H1 (cell line): ENCODE data around the gene NUDT1. TPM values are rescaled to one million over a fixed set of nuclear protein-coding genes. Genes with fewer than 3 reads are reported as not detected.

Source experiments
- CTCF ChIA-PET: fragments of 300-600 bp; sonication (Branson Sonifier 250); formaldehyde crosslinking; loops from one replicate; lab custom pipeline; 2021; ENCODE audit not compliant: partially characterized antibody; lab: Charles Lee
- POLR2A ChIA-PET: fragments of 300-600 bp; sonication (Branson Sonifier 250); formaldehyde crosslinking; loops from one replicate; lab custom pipeline; 2021; ENCODE audit warnings: inconsistent platforms; ENCODE audit not compliant: partially characterized antibody; lab: Charles Lee
- DNase-seq, 2 experiments: peaks; one replicate each; pipeline versions ENCODE4 v3.0.0 to v3.0.0-alpha.2; 2010 to 2022; ENCODE audit warnings: low spot score in 2 of 2, low read depth in 1 of 2, mixed read lengths in 1 of 2
- FAIRE-seq: peaks from 2 replicates; lab custom pipeline; 2011; peaks lifted over from hg19 to GRCh38; lab: Jason Lieb, UNC
- H2AFZ ChIP-seq: 2 replicates; pipeline ENCODE4 v1.8.1; 2012; ENCODE audit warnings: low read length, inconsistent platforms
- H2AK5ac ChIP-seq: 2 replicates; pipeline ENCODE4 v1.6.1; 2013; ENCODE audit warnings: low read depth, low read length
- H2BK120ac ChIP-seq: replicated peaks from 2 replicates; pipeline ENCODE3; 2013; ENCODE audit warnings: low read depth, low read length, inconsistent platforms
- H2BK12ac ChIP-seq: 2 replicates; pipeline ENCODE4 v1.6.1; 2013; ENCODE audit warnings: low read depth, low read length
- H2BK15ac ChIP-seq: 2 replicates; pipeline ENCODE4 v1.6.1; 2013; ENCODE audit warnings: low read length
- H2BK20ac ChIP-seq: 2 replicates; pipeline ENCODE4 v1.6.1; 2013; ENCODE audit warnings: low read length
- H2BK5ac ChIP-seq: 2 replicates; pipeline ENCODE4 v1.6.1; 2013; ENCODE audit warnings: low read depth, low read length
- H3K14ac ChIP-seq: 2 replicates; pipeline ENCODE4 v1.6.1; 2013; ENCODE audit warnings: inconsistent platforms; ENCODE audit not compliant: insufficient read length
- H3K18ac ChIP-seq: 2 replicates; pipeline ENCODE4 v1.6.1; 2013; ENCODE audit warnings: low read length; ENCODE audit errors: extremely low read depth
- H3K23ac ChIP-seq: 2 replicates; pipeline ENCODE4 v1.6.1; 2013; ENCODE audit warnings: inconsistent platforms; ENCODE audit not compliant: insufficient read length
- H3K23me2 ChIP-seq: 2 replicates; pipeline ENCODE4 v1.6.1; 2013; ENCODE audit warnings: low read depth, low read length
- H3K27ac ChIP-seq: 2 replicates; pipeline ENCODE4 v1.6.1; 2011; ENCODE audit warnings: low read depth, low read length, inconsistent platforms
- H3K27me3 ChIP-seq, 4 experiments: replicated peaks in 1 of 4; 1 replicate in 1 of 4; 2 replicates in 3 of 4; pipeline versions ENCODE4 v1.6.1 to v1.8.1; 2011 to 2013; ENCODE audit warnings: low read length in 3 of 4, mild to moderate bottlenecking in 3 of 4, inconsistent platforms in 2 of 4, mixed read lengths in 2 of 4, moderate library complexity in 1 of 4; ENCODE audit not compliant: control insufficient read depth in 3 of 4, insufficient read depth in 3 of 4; ENCODE audit errors: extremely low read depth in 1 of 4
- H3K36me3 ChIP-seq, 4 experiments: 2 replicates each; pipeline versions ENCODE4 v1.6.1 to v1.8.1; 2011 to 2013; ENCODE audit warnings: mild to moderate bottlenecking in 4 of 4, low read length in 3 of 4, moderate library complexity in 2 of 4, control low read depth in 1 of 4, inconsistent platforms in 1 of 4; ENCODE audit not compliant: insufficient read depth in 4 of 4, control insufficient read depth in 2 of 4
- H3K4ac ChIP-seq: replicated peaks from 2 replicates; pipeline ENCODE3; 2013; ENCODE audit warnings: low read length, low read depth, mixed read lengths, inconsistent platforms; ENCODE audit not compliant: insufficient read length
- H3K4me1 ChIP-seq, 4 experiments: replicated peaks in 1 of 4; 1 replicate in 1 of 4; 2 replicates in 3 of 4; pipeline versions ENCODE4 v1.6.1 to v1.8.1; 2011 to 2013; ENCODE audit warnings: low read length in 3 of 4, inconsistent platforms in 2 of 4, mixed read lengths in 1 of 4; ENCODE audit not compliant: insufficient read depth in 4 of 4, control insufficient read depth in 3 of 4
- H3K4me2 ChIP-seq, 2 experiments: 2 replicates each; pipeline versions ENCODE4 v1.6.1 to v1.8.1; 2011 to 2013; ENCODE audit warnings: low read depth in 2 of 2, low read length in 2 of 2, control low read depth in 1 of 2, inconsistent platforms in 1 of 2, mild to moderate bottlenecking in 1 of 2; ENCODE audit not compliant: insufficient read depth in 1 of 2
- H3K4me3 ChIP-seq, 4 experiments: fragments of 200-600, 300-600 bp in 1 of 4; sonication (generic), shearing (Covaris generic), sonication (Bioruptor Twin) in 1 of 4; 2 replicates each; pipeline versions ENCODE4 v1.5.1 to v1.8.1; 2011 to 2016; ENCODE audit warnings: low read length in 4 of 4, low read depth in 3 of 4, control low read depth in 2 of 4, inconsistent platforms in 2 of 4, mild to moderate bottlenecking in 2 of 4, mixed read lengths in 1 of 4, moderate library complexity in 1 of 4; ENCODE audit not compliant: insufficient read depth in 2 of 4; ENCODE audit errors: extremely low read depth in 1 of 4
- H3K56ac ChIP-seq: replicated peaks from 2 replicates; pipeline ENCODE3; 2013; ENCODE audit warnings: low read depth, mild to moderate bottlenecking, mixed read lengths, low read length, inconsistent platforms; ENCODE audit not compliant: insufficient read length
- H3K79me1 ChIP-seq: 2 replicates; pipeline ENCODE4 v1.6.1; 2013; ENCODE audit warnings: low read depth, low read length, control low read depth
- H3K79me2 ChIP-seq, 2 experiments: 2 replicates each; pipeline versions ENCODE4 v1.6.1 to v1.8.1; 2012 to 2013; ENCODE audit warnings: low read length in 2 of 2, mild to moderate bottlenecking in 2 of 2, inconsistent platforms in 1 of 2; ENCODE audit not compliant: insufficient read depth in 2 of 2, control insufficient read depth in 1 of 2
- H3K9ac ChIP-seq, 4 experiments: replicated peaks in 1 of 4; 1 replicate in 1 of 4; 2 replicates in 3 of 4; pipeline versions ENCODE4 v1.6.1 to v1.8.1; 2011 to 2013; ENCODE audit warnings: low read depth in 3 of 4, low read length in 3 of 4, control low read depth in 2 of 4, mild to moderate bottlenecking in 2 of 4, moderate library complexity in 2 of 4, inconsistent platforms in 1 of 4; ENCODE audit errors: extremely low read depth in 1 of 4
- H3K9me3 ChIP-seq, 2 experiments: 2 replicates each; pipeline versions ENCODE4 v1.6.1 to v1.8.1; 2012 to 2013; ENCODE audit warnings: mild to moderate bottlenecking in 2 of 2, moderate library complexity in 2 of 2, control low read depth in 1 of 2, inconsistent platforms in 1 of 2, low read depth in 1 of 2, low read length in 1 of 2, mixed read lengths in 1 of 2; ENCODE audit not compliant: insufficient read depth in 2 of 2
- H4K20me1 ChIP-seq, 2 experiments: replicated peaks in 1 of 2; 2 replicates each; pipeline versions ENCODE3 to v1.8.1; 2011 to 2013; ENCODE audit warnings: inconsistent platforms in 2 of 2, low read length in 2 of 2, mild to moderate bottlenecking in 1 of 2; ENCODE audit not compliant: insufficient read depth in 2 of 2, control insufficient read depth in 1 of 2
- H4K5ac ChIP-seq: 2 replicates; pipeline ENCODE4 v1.6.1; 2013; ENCODE audit warnings: low read length, low read depth, mixed read lengths, inconsistent platforms; ENCODE audit not compliant: insufficient read length
- H4K8ac ChIP-seq: 2 replicates; pipeline ENCODE4 v1.8.0; 2013; ENCODE audit warnings: mild to moderate bottlenecking, moderate library complexity, low read length, inconsistent platforms; ENCODE audit not compliant: insufficient read depth; ENCODE audit errors: extremely low read depth
- H4K91ac ChIP-seq: replicated peaks from 2 replicates; pipeline ENCODE3; 2013; ENCODE audit warnings: low read length, mixed read lengths, inconsistent platforms; ENCODE audit not compliant: insufficient read length
- ASH2L ChIP-seq: fragments of 200-600, 300-600 bp; sonication (generic); IDR thresholded peaks from one replicate; pipeline ENCODE4 v1.7.1; 2017; ENCODE audit warnings: low read length
- BRCA1 ChIP-seq: IDR thresholded peaks from 2 replicates; pipeline ENCODE4 v1.6.1; 2012; ENCODE audit warnings: low read depth, low read length, improper control_type of control experiment
- CBX5 ChIP-seq: fragments of 300-800, 300-1000 bp; sonication (generic); IDR thresholded peaks from 2 replicates; pipeline ENCODE4 v1.7.1; 2016; ENCODE audit warnings: antibody characterized with exemption, low read length, low read depth
- EP300 ChIP-seq, 2 experiments: IDR thresholded peaks; 1 replicate in 1 of 2; 2 replicates in 1 of 2; pipeline ENCODE4 v1.6.1; 2011 to 2012; ENCODE audit warnings: low read depth in 2 of 2, low read length in 2 of 2, mild to moderate bottlenecking in 2 of 2, borderline replicate concordance in 1 of 2, inconsistent platforms in 1 of 2, moderate library complexity in 1 of 2
- FOSL1 ChIP-seq: IDR thresholded peaks from 2 replicates; pipeline ENCODE4 v1.6.1; 2011; ENCODE audit warnings: mild to moderate bottlenecking, low read depth, low read length, moderate library complexity; ENCODE audit not compliant: insufficient read depth
- GABPA ChIP-seq: IDR thresholded peaks from 2 replicates; pipeline ENCODE4 v1.6.1; 2011; ENCODE audit warnings: mild to moderate bottlenecking, low read length, moderate library complexity, borderline replicate concordance; ENCODE audit not compliant: insufficient read depth
- KDM1A ChIP-seq: fragments of 200-600, 300-600 bp; sonication (generic); IDR thresholded peaks from 2 replicates; pipeline ENCODE4 v1.7.1; 2016; ENCODE audit warnings: mild to moderate bottlenecking, low read length, borderline replicate concordance
- KDM4A ChIP-seq: IDR thresholded peaks from one replicate; pipeline ENCODE4 v1.7.1; 2012; ENCODE audit warnings: low read depth, mild to moderate bottlenecking, moderate library complexity, low read length, inconsistent platforms; ENCODE audit not compliant: severe bottlenecking
- POLR2A ChIP-seq, 2 experiments: IDR thresholded peaks; 1 replicate in 1 of 2; 2 replicates in 1 of 2; pipeline ENCODE4 v1.6.1; 2011; ENCODE audit warnings: low read depth in 2 of 2, low read length in 2 of 2, mild to moderate bottlenecking in 2 of 2; ENCODE audit errors: control extremely low read depth in 1 of 2
- POU5F1 ChIP-seq: IDR thresholded peaks from 2 replicates; pipeline ENCODE4 v1.6.1; 2011; ENCODE audit warnings: low read depth, mild to moderate bottlenecking, low read length, moderate library complexity
- SAP30 ChIP-seq: fragments of 300-600 bp; sonication (generic); IDR thresholded peaks from 2 replicates; pipeline ENCODE4 v1.7.1; 2012; ENCODE audit warnings: low read length, moderate library complexity, mild to moderate bottlenecking, inconsistent platforms; ENCODE audit not compliant: insufficient read depth, insufficient replicate concordance
- SIN3A ChIP-seq, 2 experiments: IDR thresholded peaks in 1 of 2; conservative IDR thresholded peaks in 1 of 2; 2 replicates each; pipeline ENCODE4 v1.6.1; 2011 to 2012; ENCODE audit warnings: low read length in 2 of 2, improper control_type of control experiment in 1 of 2, low read depth in 1 of 2, mild to moderate bottlenecking in 1 of 2
- TAF1 ChIP-seq: IDR thresholded peaks from 2 replicates; pipeline ENCODE4 v1.6.1; 2011; ENCODE audit warnings: mild to moderate bottlenecking, low read depth, low read length
- WGBS, 2 experiments: shearing (Covaris generic) in 1 of 2; methylation state at CpG; one replicate each; pipeline versions ENCODE4 v1.1.6 to v1.1.7; 2013 to 2015; ENCODE audit warnings: low lambda C conversion rate in 2 of 2, mixed read lengths in 2 of 2, inconsistent platforms in 1 of 2, low coverage in 1 of 2, missing lambda C conversion rate in 1 of 2; ENCODE audit not compliant: insufficient replicate concordance in 2 of 2, insufficient coverage in 1 of 2, insufficient read length in 1 of 2; ENCODE audit errors: extremely low coverage in 1 of 2, missing lambda C conversion rate in 1 of 2; 5-methylcytosine and 5-hydroxymethylcytosine counted together
- polyA plus RNA-seq, 7 experiments: library from polyadenylated mRNA; depleted of rRNA in 3 of 7; stranded (reverse) in 5 of 7; unstranded in 2 of 7; fragments of >200 nt in 5 of 7; fragments of 200-250 nt in 2 of 7; gene quantifications; 1 replicate in 5 of 7; 2 replicates in 1 of 7; 4 replicates in 1 of 7; pipeline versions ENCODE4 v1.2.1 to v1.2.3, GENCODE V29; 2011 to 2013; ENCODE audit warnings: missing spikeins in 2 of 7, mixed read lengths in 2 of 7
- total RNA-seq: library from RNA; stranded (reverse); fragmentation: NEBNext Ultra II Directional; extraction: Animal tissue kit (Norgen Biotek cat#: 25700); gene quantifications from 2 replicates; pipeline ENCODE4 v1.2.1, GENCODE V29; 2021

NUDT1 gene
- total and polyA plus RNA-seq, 2 of the 8 experiments (the other 6 are each of a cell fraction or from before 2014, with no cell fraction given): 76.1 to 89.5 TPM

- 92% methylated on average over 13 of the region's 13 CpGs; no CpG with 5 or more reads in 1 of the 2 experiments for whole genome bisulfite sequencing, 2 experiments
- FAIRE-seq: no peak
- no peaks in the 10 kb centered on the region for H3K23me2 ChIP-seq
- H3K4me3 ChIP-seq: no peak overlapping the region
- peaks cover 3 to 27% of the 10 kb centered on the region in 2 experiments for H4K20me1 ChIP-seq
- TF ChIP-seq FOSL1 (no peak), SAP30 (no peak), ASH2L (no peak), KDM4A (no peak), CBX5 (no peak), POLR2A (IDR thresholded peaks at IDR 0.05; ENCODE audit: control extremely low read depth in 1 of 2, low read depth in 2 of 2, low read length in 2 of 2) (no peak), EP300 (IDR thresholded peaks at IDR 0.05; ENCODE audit: borderline replicate concordance in 1 of 2, low read depth in 2 of 2, low read length in 2 of 2) (no peak), SIN3A (conservative IDR thresholded peaks at IDR 0.05 in 1 of 2, IDR thresholded peaks at IDR 0.05 in 1 of 2; ENCODE audit: low read depth in 1 of 2, low read length in 2 of 2) (no peak), POU5F1 (no peak), TAF1 (no peak), BRCA1 (no peak), KDM1A (no peak), GABPA (no peak)
- no peak overlapping the region for H2AK5ac ChIP-seq
- no peak overlapping the region for H3K4ac ChIP-seq
- no peaks in the 10 kb centered on the region for H3K27me3 ChIP-seq
- H2BK5ac ChIP-seq: no peak overlapping the region
- no peak overlapping the region for H2BK120ac ChIP-seq
- H2BK15ac ChIP-seq: no peak overlapping the region
- H3K4me2 ChIP-seq: no peak overlapping the region
- no peak overlapping the region for H2BK20ac ChIP-seq
- no peak overlapping the region for H2BK12ac ChIP-seq
- H4K91ac ChIP-seq: no peak overlapping the region
- DNase-seq: no peak
- no peak overlapping the region for H4K8ac ChIP-seq
- no peak overlapping the region for H4K5ac ChIP-seq
- H3K4me1 ChIP-seq: no peaks in the 10 kb centered on the region
- no peak overlapping the region for H3K27ac ChIP-seq
- H3K36me3 ChIP-seq: peaks cover 12 to 60% (median 41%) of the 10 kb centered on the region in 4 experiments; a peak in 7 of 8 replicates
- H3K18ac ChIP-seq: no peak overlapping the region
- H2AFZ ChIP-seq: no peak overlapping the region
- no peaks in the 10 kb centered on the region for H3K9me3 ChIP-seq
- H3K23ac ChIP-seq: no peak overlapping the region
- no peak overlapping the region for H3K9ac ChIP-seq
- H3K56ac ChIP-seq: no peak overlapping the region
- ChIA-PET POLR2A (interaction anchor here (0.6 kb wide), 1 partner anchor 37 kb away, joined by 4 read pairs; no protein-coding TSS in a partner anchor), CTCF (interaction anchor here (0.6 to 1.8 kb wide), 9 partner anchors 8 to 172 kb away, joined by 3 to 6 read pairs (median 3); no protein-coding TSS in a partner anchor)
- no peaks in the 10 kb centered on the region for H3K79me2 ChIP-seq
- no peaks in the 10 kb centered on the region for H3K79me1 ChIP-seq
- no peak overlapping the region for H3K14ac ChIP-seq
These were observed 30.1 kb upstream of the NUDT1 start for GRCh38 chr7:2211926-2212325.
